Upper lobe of right lung (tissue), 1 donor: ENCODE data around the gene SEC14L3. TPM values are rescaled to one million over a fixed set of nuclear protein-coding genes. Genes with fewer than 3 reads are reported as not detected.

Experiments
- ATAC-seq: fragments of 200-7000 bp; cut with Tn5 transposase; one replicate; pipeline ENCODE4 v1.9.1; 2020; ENCODE audit warnings: mild to moderate bottlenecking, moderate library complexity
- DNase-seq: peaks from one replicate; pipeline ENCODE4 v3.0.0-alpha.2; 2020
- H3K27ac ChIP-seq: fragments of 200-600 bp; one replicate; pipeline ENCODE4 v1.8.0; 2022
- H3K27me3 ChIP-seq: fragments of 200-600 bp; one replicate; pipeline ENCODE4 v1.8.0; 2022; ENCODE audit warnings: mild to moderate bottlenecking
- H3K36me3 ChIP-seq: fragments of 200-600 bp; one replicate; pipeline ENCODE4 v1.8.0; 2022
- H3K4me1 ChIP-seq: fragments of 200-600 bp; one replicate; pipeline ENCODE4 v1.8.0; 2022
- H3K4me3 ChIP-seq: fragments of 200-600 bp; one replicate; pipeline ENCODE4 v1.8.0; 2022; ENCODE audit warnings: mild to moderate bottlenecking
- H3K9me3 ChIP-seq: fragments of 200-600 bp; one replicate; pipeline ENCODE4 v1.8.0; 2022
- intact Hi-C: fragments of 100-400 bp; cut with DNase I; formaldehyde crosslinking; loops from one replicate; pipeline ENCODE4 v1.11.0; 2022
- total RNA-seq: library from RNA; stranded (reverse); fragmentation: NEBNext Ultra II Directional; extraction: Animal tissue kit (Norgen Biotek cat#: 25700); gene quantifications from one replicate; pipeline ENCODE4 v1.2.1, GENCODE V29; 2021
- TF ChIP-seq, protein P1 (sequence below): fragments of 200-600 bp; IDR thresholded peaks from one replicate; pipeline ENCODE4 v1.8.0; 2022; ENCODE audit warnings: antibody characterized with exemption
- donor health status: DM: no; HTN: yes; CAD: no; lungs with severe emphysema.

Gene SEC14L3
- total RNA-seq, 1 donor from 2014 or later, result not detected

DNA sequence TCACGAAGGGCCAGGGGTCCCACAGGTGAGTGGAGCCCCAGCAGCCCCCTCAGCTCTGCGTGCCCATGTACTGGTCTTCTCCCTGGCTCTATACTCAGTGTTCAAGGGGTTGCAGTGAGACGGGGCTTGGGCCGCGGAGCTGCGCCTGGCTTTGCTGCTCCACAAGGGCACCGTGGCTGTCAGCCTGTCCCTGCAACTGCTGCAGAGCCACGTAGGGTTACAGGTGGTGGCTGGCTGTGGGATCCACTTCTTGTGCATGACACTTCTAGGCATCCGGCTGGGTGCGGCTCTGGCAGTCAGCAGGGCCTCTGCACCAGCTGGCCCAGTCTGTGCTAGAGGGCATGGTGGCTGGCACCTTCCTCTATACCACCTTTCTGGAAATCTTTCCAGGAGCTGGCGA, 32.0 kb downstream of the SEC14L3 start:
- intact Hi-C loops, result no loop called here

DNA sequence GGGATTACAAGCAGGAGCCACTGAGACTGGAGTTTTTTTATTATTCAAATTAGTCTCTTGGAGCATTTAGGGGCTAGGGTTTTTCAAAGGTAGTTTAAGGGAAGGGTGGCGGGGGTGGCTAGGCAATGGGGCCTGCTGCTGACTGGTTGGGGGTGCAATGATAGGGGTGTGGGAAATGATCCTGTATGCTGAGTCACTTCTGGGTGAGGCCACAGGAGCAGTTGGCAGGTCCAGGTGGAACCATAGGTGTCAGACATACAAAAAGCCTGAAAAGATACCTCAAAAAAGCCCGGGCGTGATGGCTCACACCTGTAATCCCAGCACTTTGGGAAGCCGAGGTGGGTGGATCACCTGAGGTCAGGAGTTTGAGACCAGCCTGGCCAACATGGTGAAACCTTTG, 32.6 kb downstream of the SEC14L3 start:
- no peaks in the 10 kb centered on the region for H3K36me3 ChIP-seq
- H3K9me3 ChIP-seq, result no peaks in the 10 kb centered on the region
- peaks cover 9% of the 10 kb centered on the region for H3K27me3 ChIP-seq
- no peak overlapping the region for H3K27ac ChIP-seq
- no peak overlapping the region for H3K4me3 ChIP-seq
- H3K4me1 ChIP-seq, result no peaks in the 10 kb centered on the region
- no peak for ATAC-seq
- TF ChIP-seq, protein P1, sequence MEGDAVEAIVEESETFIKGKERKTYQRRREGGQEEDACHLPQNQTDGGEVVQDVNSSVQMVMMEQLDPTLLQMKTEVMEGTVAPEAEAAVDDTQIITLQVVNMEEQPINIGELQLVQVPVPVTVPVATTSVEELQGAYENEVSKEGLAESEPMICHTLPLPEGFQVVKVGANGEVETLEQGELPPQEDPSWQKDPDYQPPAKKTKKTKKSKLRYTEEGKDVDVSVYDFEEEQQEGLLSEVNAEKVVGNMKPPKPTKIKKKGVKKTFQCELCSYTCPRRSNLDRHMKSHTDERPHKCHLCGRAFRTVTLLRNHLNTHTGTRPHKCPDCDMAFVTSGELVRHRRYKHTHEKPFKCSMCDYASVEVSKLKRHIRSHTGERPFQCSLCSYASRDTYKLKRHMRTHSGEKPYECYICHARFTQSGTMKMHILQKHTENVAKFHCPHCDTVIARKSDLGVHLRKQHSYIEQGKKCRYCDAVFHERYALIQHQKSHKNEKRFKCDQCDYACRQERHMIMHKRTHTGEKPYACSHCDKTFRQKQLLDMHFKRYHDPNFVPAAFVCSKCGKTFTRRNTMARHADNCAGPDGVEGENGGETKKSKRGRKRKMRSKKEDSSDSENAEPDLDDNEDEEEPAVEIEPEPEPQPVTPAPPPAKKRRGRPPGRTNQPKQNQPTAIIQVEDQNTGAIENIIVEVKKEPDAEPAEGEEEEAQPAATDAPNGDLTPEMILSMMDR, result no peak
- intact Hi-C loops, result no loop called here
- DNase-seq, result no peak

More for the DNA sequence above, 32.0 kb downstream of the SEC14L3 start:
- Histone ChIP-seq H3K4me1 (no peaks in the 10 kb centered on the region), H3K9me3 (no peaks in the 10 kb centered on the region), H3K27me3 (peaks cover 9% of the 10 kb centered on the region), H3K36me3 (no peaks in the 10 kb centered on the region), H3K4me3 (no peak overlapping the region), H3K27ac (no peak overlapping the region)
- ATAC-seq (no peak), DNase-seq (no peak)
- TF ChIP-seq, protein P1, result no peak

DNA sequence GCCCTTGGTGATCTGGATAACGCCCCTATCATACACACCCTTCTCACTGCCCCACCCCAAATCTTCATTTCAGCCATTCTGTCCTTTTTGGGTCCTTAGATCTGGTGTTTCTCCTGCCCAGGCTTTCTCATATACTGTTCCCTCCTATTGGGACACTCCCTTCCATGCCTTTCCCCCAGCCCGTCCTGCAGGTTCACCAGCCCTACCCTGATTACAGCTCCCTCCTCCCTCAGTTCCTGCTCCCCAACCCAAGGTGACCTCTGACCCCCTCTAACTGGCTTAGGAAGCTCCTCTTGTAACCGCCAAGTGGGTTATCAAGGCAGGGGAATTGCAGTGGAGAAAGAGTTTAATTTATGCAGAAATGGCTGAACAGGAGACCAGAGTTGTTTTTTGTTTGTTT, 33.3 kb downstream of the SEC14L3 start:
- TF ChIP-seq, protein P1, result no peak
- no peak overlapping the region for H3K27ac ChIP-seq
- ATAC-seq (no peak), DNase-seq (no peak)
- intact Hi-C loops, result no loop called here
- H3K36me3 ChIP-seq, result no peaks in the 10 kb centered on the region
- peaks cover 9% of the 10 kb centered on the region for H3K27me3 ChIP-seq
- H3K4me3 ChIP-seq, result no peak overlapping the region
- no peaks in the 10 kb centered on the region for H3K4me1 ChIP-seq
- H3K9me3 ChIP-seq, result no peaks in the 10 kb centered on the region

DNA sequence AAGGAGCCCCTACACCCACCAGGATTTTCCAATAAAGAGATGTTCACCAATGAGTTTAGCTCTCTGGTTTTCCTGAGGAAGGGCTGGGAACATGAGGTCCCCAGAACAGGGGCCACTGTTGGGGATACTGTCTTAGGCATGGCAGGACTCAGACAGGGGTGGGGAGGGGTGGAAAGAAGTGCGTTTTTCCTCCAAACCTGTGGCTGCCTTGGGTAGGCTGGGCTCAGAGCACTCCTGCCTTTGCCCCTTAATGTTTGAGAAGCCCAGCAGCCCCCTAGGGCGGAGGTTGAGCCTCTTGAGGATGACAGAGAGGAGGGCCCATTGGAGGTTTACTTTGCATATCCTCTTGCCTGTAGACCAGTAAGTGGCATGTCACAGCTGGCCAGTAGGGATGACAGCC, 35.6 kb downstream of the SEC14L3 start:
- H3K4me3 ChIP-seq, result no peak overlapping the region
- H3K9me3 ChIP-seq, result no peaks in the 10 kb centered on the region
- H3K4me1 ChIP-seq, result no peaks in the 10 kb centered on the region
- H3K27ac ChIP-seq, result peak overlapping the region; percentile 49
- TF ChIP-seq, protein P1, result no peak
- peaks cover 9% of the 10 kb centered on the region for H3K27me3 ChIP-seq
- intact Hi-C loops, result no loop called here
- no peak for ATAC-seq
- H3K36me3 ChIP-seq, result no peaks in the 10 kb centered on the region
- no peak for DNase-seq

DNA sequence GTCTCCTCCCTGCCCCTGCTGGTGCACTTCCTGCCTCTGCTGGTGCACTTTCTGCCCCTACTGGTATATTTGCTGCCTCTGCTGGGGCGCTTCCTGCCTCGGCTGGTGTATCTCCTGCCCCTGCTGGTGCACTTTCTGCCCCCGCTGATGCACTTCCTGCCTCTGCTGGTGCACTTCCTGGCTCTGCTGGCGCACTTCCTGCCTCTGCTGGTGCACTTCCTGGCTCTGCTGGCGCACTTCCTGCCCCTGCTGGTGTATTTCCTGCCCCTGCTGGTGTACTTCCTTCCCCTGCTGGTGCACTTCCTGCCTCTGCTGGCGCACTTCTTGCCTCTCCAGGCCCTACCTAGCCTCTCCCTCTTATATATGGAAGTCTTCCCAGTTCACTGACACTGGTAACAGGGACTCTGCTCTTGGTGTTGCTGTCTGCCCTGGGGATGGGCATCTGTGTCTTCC, 36.1 kb downstream of the SEC14L3 start:
- peaks cover 9% of the 10 kb centered on the region for H3K27me3 ChIP-seq
- TF ChIP-seq, protein P1, result no peak
- no peak overlapping the region for H3K4me3 ChIP-seq
- no peaks in the 10 kb centered on the region for H3K9me3 ChIP-seq
- intact Hi-C loops, result no loop called here
- H3K36me3 ChIP-seq, result no peaks in the 10 kb centered on the region
- peak; percentile 30 for ATAC-seq
- H3K27ac ChIP-seq, result peak overlapping the region; percentile 49
- DNase-seq, result no peak
- H3K4me1 ChIP-seq, result no peaks in the 10 kb centered on the region

DNA sequence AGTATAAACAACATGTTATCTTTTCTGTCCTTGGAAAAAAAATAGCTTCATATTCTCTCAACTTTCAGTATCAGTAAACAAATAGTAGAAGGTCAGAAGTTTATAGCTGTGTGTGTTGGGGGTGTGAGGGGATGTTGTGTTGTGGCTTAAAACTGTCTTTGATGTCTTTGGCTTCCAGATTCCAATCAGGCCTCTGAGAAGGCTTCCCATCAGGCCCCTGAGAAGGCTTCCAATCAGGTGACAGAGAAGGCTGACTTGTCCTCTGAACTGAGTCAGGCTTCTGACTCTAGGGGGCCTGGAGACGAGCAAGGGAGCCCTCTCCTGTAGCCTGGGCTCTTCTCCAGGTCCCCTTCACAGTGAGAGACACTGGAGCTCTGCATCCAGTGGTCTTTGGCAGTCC, 37.0 kb downstream of the SEC14L3 start:
- Histone ChIP-seq H3K9me3 (no peaks in the 10 kb centered on the region), H3K27ac (no peak overlapping the region), H3K27me3 (peaks cover 6% of the 10 kb centered on the region), H3K36me3 (no peaks in the 10 kb centered on the region), H3K4me1 (no peaks in the 10 kb centered on the region), H3K4me3 (no peak overlapping the region)
- TF ChIP-seq, protein P1, result no peak
- intact Hi-C loops, result no loop called here
- no peak for ATAC-seq
- no peak for DNase-seq
